CD14-positive monocyte (primary cell): ENCODE results near the gene TAS1R3. TPM values are rescaled to one million over a fixed set of nuclear protein-coding genes. Genes with fewer than 3 reads are reported as not detected.

Experiments
- DNase-seq, 3 donors: peaks; one replicate each; pipeline ENCODE4 v3.0.0-alpha.2; 2011 to 2022
- H2AFZ ChIP-seq: 2 replicates; pipeline ENCODE4 v1.6.0; 2012; ENCODE audit warnings: mild to moderate bottlenecking, low read depth, low read length, inconsistent platforms; ENCODE audit not compliant: insufficient read depth, poor library complexity, severe bottlenecking
- H3K27ac ChIP-seq, 2 donors: 1 replicate in 1 of 2; 2 replicates in 1 of 2; pipeline ENCODE4 v1.5.1; 2012 to 2013; ENCODE audit warnings: low read length in 2 of 2, control low read depth in 1 of 2, inconsistent platforms in 1 of 2, low read depth in 1 of 2, mild to moderate bottlenecking in 1 of 2
- H3K27me3 ChIP-seq, 2 donors: one replicate each; pipeline versions ENCODE4 v1.6.0 to v1.6.1; 2011 to 2013; ENCODE audit warnings: low read length in 2 of 2; ENCODE audit not compliant: control insufficient read depth in 2 of 2, insufficient read depth in 2 of 2
- H3K36me3 ChIP-seq, 2 donors: replicated peaks in 1 of 2; 1 replicate in 1 of 2; 2 replicates in 1 of 2; pipeline versions ENCODE4 v1.5.1 to v1.6.1; 2012 to 2013; ENCODE audit warnings: low read length in 2 of 2, control low read depth in 1 of 2, inconsistent platforms in 1 of 2, mild to moderate bottlenecking in 1 of 2; ENCODE audit not compliant: insufficient read depth in 2 of 2, control insufficient read depth in 1 of 2
- H3K4me1 ChIP-seq, 2 donors: 1 replicate in 1 of 2; 2 replicates in 1 of 2; pipeline versions ENCODE4 v1.5.1 to v1.6.1; 2012 to 2013; ENCODE audit warnings: low read length in 2 of 2, control low read depth in 1 of 2, inconsistent platforms in 1 of 2, mild to moderate bottlenecking in 1 of 2, moderate library complexity in 1 of 2; ENCODE audit not compliant: insufficient read depth in 2 of 2, control insufficient read depth in 1 of 2
- H3K4me2 ChIP-seq: replicated peaks from 2 replicates; pipeline ENCODE3; 2012; ENCODE audit warnings: low read length, moderate library complexity, mild to moderate bottlenecking; ENCODE audit not compliant: poor library complexity, severe bottlenecking; ENCODE audit errors: extremely low read depth
- H3K4me3 ChIP-seq, 3 experiments: fragments of 200-600 bp in 1 of 3; sonication (generic) in 1 of 3; replicated peaks in 1 of 3; 1 replicate in 2 of 3; 2 replicates in 1 of 3; pipeline ENCODE4 v1.5.1; 2011 to 2013; ENCODE audit warnings: low read length in 3 of 3, mild to moderate bottlenecking in 3 of 3, control low read depth in 2 of 3, low read depth in 2 of 3, inconsistent platforms in 1 of 3, moderate library complexity in 1 of 3
- H3K79me2 ChIP-seq: 2 replicates; pipeline ENCODE4 v1.6.0; 2012; ENCODE audit warnings: mild to moderate bottlenecking, control low read depth, inconsistent platforms, low read length, moderate library complexity; ENCODE audit not compliant: insufficient read depth
- H3K9ac ChIP-seq: 2 replicates; pipeline ENCODE4 v1.6.0; 2017; ENCODE audit warnings: low read length, mild to moderate bottlenecking; ENCODE audit not compliant: insufficient read depth, poor library complexity, severe bottlenecking
- H3K9me3 ChIP-seq, 2 donors: replicated peaks in 1 of 2; 1 replicate in 1 of 2; 2 replicates in 1 of 2; pipeline versions ENCODE4 v1.5.1 to v1.6.1; 2012 to 2013; ENCODE audit warnings: low read length in 2 of 2, control low read depth in 1 of 2; ENCODE audit not compliant: control insufficient read depth in 1 of 2, insufficient read depth in 1 of 2
- H4K20me1 ChIP-seq: 2 replicates; pipeline ENCODE4 v1.6.0; 2012; ENCODE audit warnings: mild to moderate bottlenecking, low read length, control low read depth, moderate library complexity; ENCODE audit not compliant: insufficient read depth
- H3K27ac Mint-ChIP-seq, 7 donors: one replicate each; pipeline ENCODE4 v1.8.0; 2020; ENCODE audit warnings: mild to moderate bottlenecking in 7 of 7, mixed read lengths in 7 of 7, moderate library complexity in 6 of 7, inconsistent platforms in 2 of 7
- H3K27me3 Mint-ChIP-seq, 3 donors: one replicate each; pipeline ENCODE4 v1.8.0; 2021 to 2022; ENCODE audit warnings: low read depth in 3 of 3, mild to moderate bottlenecking in 3 of 3, mixed read lengths in 3 of 3, moderate library complexity in 3 of 3, inconsistent platforms in 1 of 3
- H3K36me3 Mint-ChIP-seq, 2 donors: one replicate each; pipeline ENCODE4 v1.8.0; 2020; ENCODE audit warnings: mixed read lengths in 2 of 2, inconsistent platforms in 1 of 2, mild to moderate bottlenecking in 1 of 2
- H3K4me1 Mint-ChIP-seq: one replicate; pipeline ENCODE4 v1.8.0; 2020; ENCODE audit warnings: mild to moderate bottlenecking, mixed read lengths
- H3K4me3 Mint-ChIP-seq, 2 donors: one replicate each; pipeline ENCODE4 v1.8.0; 2020; ENCODE audit warnings: mild to moderate bottlenecking in 2 of 2, mixed read lengths in 2 of 2, moderate library complexity in 1 of 2
- H3K9me3 Mint-ChIP-seq, 7 donors: one replicate each; pipeline ENCODE4 v1.8.0; 2020 to 2022; ENCODE audit warnings: mixed read lengths in 7 of 7, mild to moderate bottlenecking in 6 of 7, moderate library complexity in 6 of 7, inconsistent platforms in 2 of 7
- WGBS: methylation state at CpG from one replicate; pipeline ENCODE4 v1.1.5; 2013; ENCODE audit warnings: missing lambda C conversion rate; ENCODE audit not compliant: insufficient coverage; 5-methylcytosine and 5-hydroxymethylcytosine counted together
- intact Hi-C, 2 donors: fragments of 100-400 bp; cut with micrococcal nuclease; formaldehyde crosslinking; loops; one replicate each; pipeline versions ENCODE4 v1.15.0 to v1.15.1; 2023
- polyA plus RNA-seq, 3 donors: library from polyadenylated mRNA; depleted of rRNA in 1 of 3; unstranded in 2 of 3; stranded (reverse) in 1 of 3; fragments of 300-500 nt in 2 of 3; fragments of >200 nt in 1 of 3; fragmentation: Illumina TruSeq in 2 of 3; gene quantifications; 1 replicate in 2 of 3; 2 replicates in 1 of 3; pipeline ENCODE4 v1.2.3, GENCODE V29; 2012 to 2021
- TF ChIP-seq, protein P1 (sequence below): fragments of 200-600 bp; IDR thresholded peaks from one replicate; pipeline ENCODE4 v1.8.0; 2022; ENCODE audit warnings: antibody characterized with exemption, mild to moderate bottlenecking

Gene TAS1R3
- polyA plus RNA-seq, 3 donors, result 0.45 TPM; not detected in 2

DNA sequence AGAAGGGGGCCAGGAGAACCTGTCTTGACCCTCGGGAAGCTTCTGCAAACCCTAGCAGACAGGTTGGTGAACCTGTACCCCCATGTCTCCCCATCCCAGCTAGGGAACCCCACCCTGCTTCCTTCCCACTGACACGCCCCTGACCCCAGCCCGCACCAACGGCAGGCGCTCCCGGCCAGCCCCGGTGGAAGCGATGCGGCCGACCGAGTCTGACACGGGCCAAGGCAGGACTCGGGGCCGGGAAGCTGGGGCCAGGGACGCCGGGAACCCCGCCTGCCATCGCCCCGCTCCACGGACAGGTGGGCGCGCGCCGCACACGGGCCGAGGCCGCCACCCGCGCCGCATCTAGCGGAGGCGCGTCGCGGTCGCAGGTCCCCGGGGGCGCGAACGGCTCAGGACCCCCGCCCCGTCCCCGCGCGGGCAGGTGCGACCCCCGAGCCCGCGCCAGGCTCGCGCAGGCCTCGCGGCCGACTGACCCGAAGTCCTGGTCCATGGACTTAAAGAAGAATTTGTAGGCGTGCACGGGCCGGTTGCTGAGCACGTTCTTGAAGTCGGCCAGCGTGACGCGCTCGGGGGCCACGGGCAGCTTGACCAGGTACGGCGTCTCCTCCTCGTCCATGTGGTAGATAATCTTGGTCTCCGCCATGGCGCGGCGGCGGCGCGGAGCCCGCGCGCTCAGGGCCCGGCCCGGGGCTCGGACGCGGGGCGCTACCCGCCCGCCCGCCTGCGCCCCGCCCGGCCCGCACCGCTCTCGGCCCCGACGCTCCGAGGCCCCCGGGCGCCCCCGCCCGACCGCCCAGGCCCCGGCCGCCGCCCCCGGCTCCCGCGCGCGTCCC lies 17.6 kb downstream of the TAS1R3 start:
- Histone ChIP-seq H2AFZ (peak overlapping the region; percentile 65), H3K79me2 (peaks cover 28% of the 10 kb centered on the region)
- H3K27ac Mint-ChIP-seq, result peak overlapping the region in 4 of 7 donors; percentile 35 to 89 (median 76)

More for the DNA sequence above, 17.6 kb downstream of the TAS1R3 start:
- Histone ChIP-seq H3K9me3 (no peaks in the 10 kb centered on the region), H3K4me1 (peaks cover 11 to 17% of the 10 kb centered on the region in 2 donors), H3K9ac (peak overlapping the region; percentile 76), H4K20me1 (peaks cover 32% of the 10 kb centered on the region), H3K27ac (no peak overlapping the region), H3K4me2 (peak overlapping the region; percentile 91), H3K36me3 (no peaks in the 10 kb centered on the region), H3K27me3 (peaks cover 4 to 22% of the 10 kb centered on the region in 2 donors), H3K4me3 (peak overlapping the region; percentile 44 to 76 (median 64))
- intact Hi-C loops, result no loop called here
- Mint-ChIP-seq H3K36me3 (peaks cover 0 to 5% of the 10 kb centered on the region in 2 donors), H3K4me3 (peak overlapping the region; percentile 81 to 85), H3K4me1 (peaks cover 16% of the 10 kb centered on the region), H3K9me3 (peaks cover 0 to 6% (median 0%) of the 10 kb centered on the region in 7 donors), H3K27me3 (peaks cover 22 to 35% (median 25%) of the 10 kb centered on the region in 3 donors)
- DNase-seq, result peak in 1 of 3 donors; percentile 32
- TF ChIP-seq, protein P1, sequence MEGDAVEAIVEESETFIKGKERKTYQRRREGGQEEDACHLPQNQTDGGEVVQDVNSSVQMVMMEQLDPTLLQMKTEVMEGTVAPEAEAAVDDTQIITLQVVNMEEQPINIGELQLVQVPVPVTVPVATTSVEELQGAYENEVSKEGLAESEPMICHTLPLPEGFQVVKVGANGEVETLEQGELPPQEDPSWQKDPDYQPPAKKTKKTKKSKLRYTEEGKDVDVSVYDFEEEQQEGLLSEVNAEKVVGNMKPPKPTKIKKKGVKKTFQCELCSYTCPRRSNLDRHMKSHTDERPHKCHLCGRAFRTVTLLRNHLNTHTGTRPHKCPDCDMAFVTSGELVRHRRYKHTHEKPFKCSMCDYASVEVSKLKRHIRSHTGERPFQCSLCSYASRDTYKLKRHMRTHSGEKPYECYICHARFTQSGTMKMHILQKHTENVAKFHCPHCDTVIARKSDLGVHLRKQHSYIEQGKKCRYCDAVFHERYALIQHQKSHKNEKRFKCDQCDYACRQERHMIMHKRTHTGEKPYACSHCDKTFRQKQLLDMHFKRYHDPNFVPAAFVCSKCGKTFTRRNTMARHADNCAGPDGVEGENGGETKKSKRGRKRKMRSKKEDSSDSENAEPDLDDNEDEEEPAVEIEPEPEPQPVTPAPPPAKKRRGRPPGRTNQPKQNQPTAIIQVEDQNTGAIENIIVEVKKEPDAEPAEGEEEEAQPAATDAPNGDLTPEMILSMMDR, result no peak
- WGBS, result under 1% methylated on average over 108 of the region's 109 CpGs
